AG10803 (cell line): ENCODE measurements around the gene VPS13A.
A peak's percentile ranks its signal among the peaks of the same experiment; 100 is the strongest.

Experiments
- DNase-seq: peaks from one replicate; pipeline ENCODE4 v3.0.0; 2010; ENCODE audit warnings: low read depth
- H3K4me3 ChIP-seq: 2 replicates; pipeline ENCODE4 v1.5.1; 2011; ENCODE audit warnings: mild to moderate bottlenecking, low read length, control low read depth
- CTCF ChIP-seq: conservative IDR thresholded peaks from 2 replicates; pipeline ENCODE4 v1.5.1; 2011; ENCODE audit warnings: mild to moderate bottlenecking, low read length, control low read depth, inconsistent platforms

The VPS13A gene

GRCh38 chr9:77177143-77177893 lies at the start of gene VPS13A:
Gene VPS13A (plus strand): TSS chr9:77177534. CDS start chr9:77177705, 171 bp downstream.
- 0 out of 2 replicates have a peak, but pooled peaks have one; percentile 3 for TF ChIP-seq CTCF
- DNase-seq: peak; percentile 83
- H3K4me3 ChIP-seq: peak within 1 kb of the TSS; percentile 85

- no peak overlapping the region for H3K4me3 ChIP-seq
- no peak for TF ChIP-seq CTCF
- DNase-seq: no peak
Measured at GRCh38 chr9:77128125-77128789, 49.1 kb upstream of the VPS13A start.

GRCh38 chr9:77131399-77131798 lies 45.9 kb upstream of the VPS13A start:
- DNase-seq: no peak
- H3K4me3 ChIP-seq: no peak overlapping the region
- no peak for TF ChIP-seq CTCF

- H3K4me3 ChIP-seq: no peak overlapping the region
- no peak for TF ChIP-seq CTCF
Measured at GRCh38 chr9:77133011-77133410, 44.3 kb upstream of the VPS13A start.

GRCh38 chr9:77142366-77142765 lies 35.0 kb upstream of the VPS13A start:
- no peak for DNase-seq
- no peak overlapping the region for H3K4me3 ChIP-seq
- TF ChIP-seq CTCF: no peak

More at GRCh38 chr9:77133011-77133410, 44.3 kb upstream of the VPS13A start:
- no peak for DNase-seq

- DNase-seq: no peak
Measured at GRCh38 chr9:77149879-77150278, 27.5 kb upstream of the VPS13A start.

More at GRCh38 chr9:77149879-77150278, 27.5 kb upstream of the VPS13A start:
- no peak for TF ChIP-seq CTCF
- H3K4me3 ChIP-seq: no peak overlapping the region
